OCI-LY1 (cell line): ENCODE results near the gene KRT35.

Experiments used
- EZH2 ChIP-seq: fragments of 200-600 bp; sonication (generic), shearing (Covaris generic); IDR thresholded peaks from 2 replicates; pipeline ENCODE4 v1.8.0; 2017; ENCODE audit warnings: borderline replicate concordance, mixed run types, mild to moderate bottlenecking, antibody characterized with exemption, low read length, moderate library complexity, mixed read lengths
- TF ChIP-seq, protein P1 (sequence below): fragments of 200-600 bp; sonication (generic), shearing (Covaris generic); IDR thresholded peaks from 2 replicates; pipeline ENCODE4 v1.5.1; 2017; ENCODE audit warnings: mild to moderate bottlenecking, antibody characterized with exemption, low read length, moderate library complexity, mixed read lengths

DNA sequence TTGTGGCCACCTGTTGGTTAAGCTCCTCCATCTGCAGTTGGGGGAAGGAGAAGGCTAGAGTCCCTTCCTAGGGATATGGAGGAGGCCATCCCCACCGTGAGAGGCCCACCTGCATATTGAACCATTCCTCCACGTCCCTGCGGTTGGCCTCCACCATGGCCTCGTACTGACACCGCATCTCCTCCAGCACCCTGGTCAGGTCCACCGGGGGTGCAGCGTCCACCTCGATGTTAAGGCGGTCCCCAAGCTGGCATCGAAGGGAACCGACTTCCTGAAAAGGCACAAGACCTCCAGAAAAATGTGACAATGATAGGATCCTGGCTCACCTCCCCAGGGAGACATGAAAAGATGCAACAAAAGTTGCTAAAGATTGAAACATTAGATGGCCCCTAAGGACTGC, 16.8 kb downstream of the KRT35 start:
- TF ChIP-seq, protein P1, sequence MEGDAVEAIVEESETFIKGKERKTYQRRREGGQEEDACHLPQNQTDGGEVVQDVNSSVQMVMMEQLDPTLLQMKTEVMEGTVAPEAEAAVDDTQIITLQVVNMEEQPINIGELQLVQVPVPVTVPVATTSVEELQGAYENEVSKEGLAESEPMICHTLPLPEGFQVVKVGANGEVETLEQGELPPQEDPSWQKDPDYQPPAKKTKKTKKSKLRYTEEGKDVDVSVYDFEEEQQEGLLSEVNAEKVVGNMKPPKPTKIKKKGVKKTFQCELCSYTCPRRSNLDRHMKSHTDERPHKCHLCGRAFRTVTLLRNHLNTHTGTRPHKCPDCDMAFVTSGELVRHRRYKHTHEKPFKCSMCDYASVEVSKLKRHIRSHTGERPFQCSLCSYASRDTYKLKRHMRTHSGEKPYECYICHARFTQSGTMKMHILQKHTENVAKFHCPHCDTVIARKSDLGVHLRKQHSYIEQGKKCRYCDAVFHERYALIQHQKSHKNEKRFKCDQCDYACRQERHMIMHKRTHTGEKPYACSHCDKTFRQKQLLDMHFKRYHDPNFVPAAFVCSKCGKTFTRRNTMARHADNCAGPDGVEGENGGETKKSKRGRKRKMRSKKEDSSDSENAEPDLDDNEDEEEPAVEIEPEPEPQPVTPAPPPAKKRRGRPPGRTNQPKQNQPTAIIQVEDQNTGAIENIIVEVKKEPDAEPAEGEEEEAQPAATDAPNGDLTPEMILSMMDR: no peak
- no peak for TF ChIP-seq EZH2
